Heart right ventricle (tissue), 16 donors: Measurements from ENCODE around the gene ANKRD33. TPM values are rescaled to one million over a fixed set of nuclear protein-coding genes. Genes with fewer than 3 reads are reported as not detected.

Source experiments
- ATAC-seq, 8 donors: fragments of 200-7000 bp; cut with Tn5 transposase; one replicate each; pipeline ENCODE4 v1.9.1; 2020; ENCODE audit warnings: mild to moderate bottlenecking in 8 of 8, moderate library complexity in 8 of 8, moderate number of reproducible peaks in 1 of 8
- DNase-seq, 2 donors: peaks; one replicate each; pipeline ENCODE4 v3.0.0-alpha.2; 2020
- H3K27ac ChIP-seq, 10 donors: fragments of 200-600 bp; sonication (generic) in 2 of 10; one replicate each; pipeline versions ENCODE4 v1.5.0 to v1.8.0; 2020 to 2022; ENCODE audit warnings: mild to moderate bottlenecking in 3 of 10
- H3K27me3 ChIP-seq, 7 donors: fragments of 200-600 bp; one replicate each; pipeline ENCODE4 v1.8.0; 2021 to 2022; ENCODE audit warnings: mild to moderate bottlenecking in 2 of 7
- H3K36me3 ChIP-seq, 9 donors: fragments of 200-600 bp; sonication (generic) in 1 of 9; one replicate each; pipeline versions ENCODE4 v1.5.0 to v1.8.0; 2020 to 2022; ENCODE audit warnings: mild to moderate bottlenecking in 2 of 9
- H3K4me1 ChIP-seq, 9 donors: fragments of 200-600 bp; sonication (generic) in 1 of 9; one replicate each; pipeline versions ENCODE4 v1.5.0 to v1.8.0; 2020 to 2022; ENCODE audit warnings: mild to moderate bottlenecking in 4 of 9
- H3K4me3 ChIP-seq, 10 donors: fragments of 200-600 bp; sonication (generic) in 2 of 10; one replicate each; pipeline versions ENCODE4 v1.5.0 to v1.8.0; 2020 to 2022; ENCODE audit warnings: mild to moderate bottlenecking in 7 of 10, moderate library complexity in 2 of 10
- H3K9me3 ChIP-seq, 11 donors: fragments of 200-600 bp in 10 of 11; sonication (generic) in 2 of 11; one replicate each; pipeline versions ENCODE4 v1.5.0 to v1.8.0; 2013 to 2022; ENCODE audit warnings: mild to moderate bottlenecking in 2 of 11, control low read depth in 1 of 11, moderate library complexity in 1 of 11
- WGBS, 2 donors: extraction: QIAGEN DNeasy Blood & Tissue Kit; methylation state at CpG; one replicate each; pipeline ENCODE4 v1.1.7; 2013; ENCODE audit warnings: inconsistent platforms in 1 of 2; 5-methylcytosine and 5-hydroxymethylcytosine counted together
- intact Hi-C, 10 donors: fragments of 100-400 bp; cut with DNase I; formaldehyde crosslinking; loops; one replicate each; pipeline versions ENCODE4 v1.11.1 to v1.14.2; 2022
- polyA plus RNA-seq, 2 donors: library from polyadenylated mRNA; stranded (reverse); fragments of 200-250 nt; gene quantifications; one replicate each; pipeline ENCODE4 v1.2.3, GENCODE V29; 2013
- total RNA-seq, 10 donors: library from RNA; stranded (reverse); fragmentation: NEBNext Ultra II Directional in 3 of 10; extraction: Animal tissue kit (Norgen Biotek cat#: 25700) in 3 of 10; gene quantifications; one replicate each; pipeline versions ENCODE4 v1.2.1 to v1.2.4, GENCODE V29; 2021 to 2023
- TF ChIP-seq, protein P1 (sequence below), 9 donors: fragments of 200-600 bp; sonication (generic) in 2 of 9; IDR thresholded peaks; one replicate each; pipeline versions ENCODE4 v1.5.0 to v1.8.0; 2021 to 2022; ENCODE audit warnings: antibody characterized with exemption in 9 of 9, mild to moderate bottlenecking in 5 of 9, moderate library complexity in 1 of 9
- donor health status: Arrhythmogenic right ventricular cardiomyopathy.
- donor health status: ischemic (EF 13 %, LVEDD 7.1; RV severe dilation, severe dysfunction).
- donor health status: healthy with polysubstance abuse.
- donor health status: DM: no; HTN: yes; CAD: no.
- donor health status: DM: no; HTN: no; CAD: no.
- donor health status: ischemic (EF 25% LVEDD 6.9; RV normal size, moderate dysfunction).
- donor health status: ischemic (EF 25% LVEDD 5.7; RV mildly dilated, moderate dysfunction).
- donor health status: healthy.
- donor health status: DM: yes; HTN: yes; CAD: no.
- donor health status: Ischemic cardiomyopathy.
- donor health status: ischemic (EF 35%, LVEDD 5.7; RV mildly dilated, moderate dysfunction).
- donor health status: nonischemic (EF 11% LVEDD 7.7; RV severe dilation, severe dysfunction).
- donor health status: DM: yes; HTN: yes; CAD: no.
- donor health status: PGD.
- donor health status: ischemic (EF 29% LVEDD 5.4; RV normal size, mild dysfunction).
- donor health status: nonischemic (EF 23%, LVEDD 6.1; RV moderate dilation, normal function).

Gene ANKRD33
- total and polyA plus RNA-seq, 12 donors = 0.01 TPM; not detected in 11

DNA sequence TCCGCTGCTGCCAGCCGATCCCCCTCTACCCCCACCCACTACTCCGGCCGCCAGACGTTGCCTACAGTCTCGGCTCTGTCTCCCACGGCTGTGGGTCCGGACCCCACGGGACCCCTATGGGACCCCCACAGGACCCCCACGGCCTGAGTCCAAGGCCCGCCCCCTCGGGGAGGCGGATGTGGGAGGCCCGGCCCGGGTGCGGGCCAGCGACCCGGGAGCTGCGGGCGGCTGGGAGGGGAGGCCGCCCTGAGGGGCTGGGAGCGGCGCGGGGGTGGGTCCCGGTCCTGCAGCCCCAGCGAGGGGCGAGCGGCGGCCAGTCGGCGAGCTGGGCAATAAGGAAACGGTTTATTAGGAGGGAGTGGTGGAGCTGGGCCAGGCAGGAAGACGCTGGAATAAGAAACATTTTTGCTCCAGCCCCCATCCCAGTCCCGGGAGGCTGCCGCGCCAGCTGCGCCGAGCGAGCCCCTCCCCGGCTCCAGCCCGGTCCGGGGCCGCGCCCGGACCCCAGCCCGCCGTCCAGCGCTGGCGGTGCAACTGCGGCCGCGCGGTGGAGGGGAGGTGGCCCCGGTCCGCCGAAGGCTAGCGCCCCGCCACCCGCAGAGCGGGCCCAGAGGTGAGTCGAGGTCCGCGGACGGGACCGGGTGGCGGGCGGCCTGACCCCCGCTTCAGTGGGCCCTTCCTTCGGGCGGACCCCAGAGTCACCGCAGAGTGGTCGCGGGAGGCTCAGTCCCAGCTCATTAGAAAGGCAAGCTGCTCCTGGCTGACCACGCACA lies 19.4 kb downstream of the ANKRD33 start, which contains the start of gene ACVRL1:
TSS of gene ACVRL1 (plus strand) at position 422 of the 773 bp plus-strand sequence. CDS start 4,971 bp downstream, outside the sequence.
- Histone ChIP-seq H3K36me3 (peaks cover 0 to 5% (median 0%) of the 10 kb centered on the region in 9 donors), H3K27ac (peak within 1 kb of the TSS; percentile 90 to 98 (median 94)), H3K4me3 (peak within 1 kb of the TSS; percentile 58 to 78 (median 70)), H3K27me3 (peaks cover 0 to 25% (median 11%) of the 10 kb centered on the region in 7 donors), H3K4me1 (peaks cover 30 to 79% (median 77%) of the 10 kb centered on the region in 9 donors), H3K9me3 (peaks cover 0 to 4% (median 0%) of the 10 kb centered on the region in 11 donors)
- intact Hi-C loops = loop anchor here in 1 of 10 donors (5.0 kb wide), 1 partner anchor 70 kb away; no protein-coding TSS in a partner anchor
- WGBS, 2 donors = 5 to 6% methylated on average over 64 to 74 of the region's 74 CpGs
- TF ChIP-seq, protein P1, sequence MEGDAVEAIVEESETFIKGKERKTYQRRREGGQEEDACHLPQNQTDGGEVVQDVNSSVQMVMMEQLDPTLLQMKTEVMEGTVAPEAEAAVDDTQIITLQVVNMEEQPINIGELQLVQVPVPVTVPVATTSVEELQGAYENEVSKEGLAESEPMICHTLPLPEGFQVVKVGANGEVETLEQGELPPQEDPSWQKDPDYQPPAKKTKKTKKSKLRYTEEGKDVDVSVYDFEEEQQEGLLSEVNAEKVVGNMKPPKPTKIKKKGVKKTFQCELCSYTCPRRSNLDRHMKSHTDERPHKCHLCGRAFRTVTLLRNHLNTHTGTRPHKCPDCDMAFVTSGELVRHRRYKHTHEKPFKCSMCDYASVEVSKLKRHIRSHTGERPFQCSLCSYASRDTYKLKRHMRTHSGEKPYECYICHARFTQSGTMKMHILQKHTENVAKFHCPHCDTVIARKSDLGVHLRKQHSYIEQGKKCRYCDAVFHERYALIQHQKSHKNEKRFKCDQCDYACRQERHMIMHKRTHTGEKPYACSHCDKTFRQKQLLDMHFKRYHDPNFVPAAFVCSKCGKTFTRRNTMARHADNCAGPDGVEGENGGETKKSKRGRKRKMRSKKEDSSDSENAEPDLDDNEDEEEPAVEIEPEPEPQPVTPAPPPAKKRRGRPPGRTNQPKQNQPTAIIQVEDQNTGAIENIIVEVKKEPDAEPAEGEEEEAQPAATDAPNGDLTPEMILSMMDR (IDR thresholded peaks at IDR 0.05) = no peak
- DNase-seq = peak in 1 of 2 donors; percentile 62
- peak in 6 of 8 donors; percentile 6 to 32 (median 13) for ATAC-seq

DNA sequence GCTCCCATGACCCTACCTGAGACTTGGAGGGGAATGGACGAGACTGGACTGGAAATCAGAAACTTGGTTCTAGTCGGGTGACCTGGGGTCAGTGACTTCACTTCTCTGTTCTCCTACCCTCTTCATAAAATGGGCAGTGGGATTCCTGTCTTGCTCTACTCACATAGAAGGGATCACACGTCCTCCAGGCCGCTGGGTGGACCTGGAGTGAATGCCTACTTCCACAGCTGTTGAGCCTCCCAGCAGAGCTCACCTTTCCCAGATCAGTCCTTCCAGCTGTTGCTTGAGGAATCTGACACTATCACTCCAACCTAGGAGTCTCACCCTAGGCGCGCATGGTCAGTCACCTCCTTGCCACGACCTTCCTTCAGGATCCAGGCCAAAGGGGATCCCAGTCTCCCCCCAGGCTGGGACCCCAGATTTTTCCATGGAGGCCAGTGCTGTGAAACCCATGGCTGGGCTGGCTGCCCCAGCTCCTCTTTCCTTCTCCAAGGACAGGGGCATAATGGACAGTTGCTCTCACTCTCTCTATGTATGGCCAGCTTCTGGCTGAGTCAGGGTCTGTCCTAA lies 20.0 kb downstream of the ANKRD33 start:
- H3K27ac ChIP-seq = peak overlapping the region; percentile 90 to 98 (median 94)
- peaks cover 30 to 85% (median 83%) of the 10 kb centered on the region in 9 donors for H3K4me1 ChIP-seq
- DNase-seq = no peak
- peak overlapping the region; percentile 58 to 78 (median 70) for H3K4me3 ChIP-seq
- H3K9me3 ChIP-seq = no peaks in the 10 kb centered on the region
- 55 to 59% methylated on average over 7 of the region's 7 CpGs for WGBS, 2 donors
- intact Hi-C loops = loop anchor here in 1 of 10 donors (5.0 kb wide), 1 partner anchor 69 kb away; no protein-coding TSS in a partner anchor
- ATAC-seq = no peak
- peaks cover 0 to 25% (median 11%) of the 10 kb centered on the region in 7 donors for H3K27me3 ChIP-seq
- TF ChIP-seq, protein P1 (IDR thresholded peaks at IDR 0.05) = no peak
- H3K36me3 ChIP-seq = peaks cover 0 to 8% (median 0%) of the 10 kb centered on the region in 9 donors

DNA sequence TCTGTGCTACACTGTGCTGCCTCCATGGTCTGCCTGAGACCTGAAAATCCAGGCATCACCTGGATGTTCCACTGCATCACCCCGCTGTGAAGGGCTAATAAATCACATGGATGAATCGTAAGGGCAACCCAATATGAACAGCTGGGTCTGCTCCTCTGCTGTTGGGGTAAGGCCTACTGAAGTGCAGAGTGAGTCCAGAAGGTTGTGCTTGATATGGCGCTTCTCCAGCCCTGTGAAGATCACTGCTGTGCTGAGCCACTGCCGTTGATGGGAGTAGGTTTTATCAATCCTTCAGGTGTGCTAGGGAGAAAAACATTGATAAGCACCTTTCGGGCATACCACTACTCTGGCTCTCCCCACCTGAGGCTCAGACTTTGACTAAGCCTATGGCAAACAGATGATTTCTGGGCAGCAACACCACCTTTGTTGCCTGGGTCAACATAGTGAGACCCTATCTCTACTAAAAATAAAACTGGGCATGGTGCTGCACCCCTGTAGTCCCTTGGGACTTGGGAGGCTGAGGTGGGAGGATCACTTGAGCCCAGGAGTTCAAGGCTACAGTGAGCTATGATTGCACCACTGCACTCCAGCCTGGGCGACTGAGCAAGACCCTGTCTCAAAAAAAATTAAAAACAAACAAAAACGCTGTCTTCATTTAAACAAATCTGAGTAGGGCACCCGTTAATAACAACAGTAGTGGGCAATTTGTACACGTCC lies 21.1 kb downstream of the ANKRD33 start:
- Histone ChIP-seq H3K9me3 (no peaks in the 10 kb centered on the region), H3K27ac (peak overlapping the region in 7 of 10 donors; percentile 32 to 98 (median 94)), H3K27me3 (peaks cover 0 to 25% (median 11%) of the 10 kb centered on the region in 7 donors), H3K4me3 (peak overlapping the region in 9 of 10 donors; percentile 58 to 78 (median 70)), H3K36me3 (peaks cover 0 to 11% (median 0%) of the 10 kb centered on the region in 9 donors), H3K4me1 (peaks cover 30 to 96% (median 92%) of the 10 kb centered on the region in 9 donors)
- 81 to 82% methylated on average over 9 of the region's 9 CpGs for WGBS, 2 donors
- ATAC-seq (no peak), DNase-seq (no peak)
- TF ChIP-seq, protein P1 (IDR thresholded peaks at IDR 0.05) = no peak
- intact Hi-C loops = loop anchor here in 1 of 10 donors (5.0 kb wide), 1 partner anchor 68 kb away; no protein-coding TSS in a partner anchor
